ENCODE measurements around the gene TADA3. TPM values are rescaled to one million over a fixed set of nuclear protein-coding genes. Genes with fewer than 3 reads are reported as not detected.

The TADA3 gene
- total RNA-seq, 2 experiments from 2014 or later = 62.4 to 67.6 TPM

GRCh38 chr3:9749296-9749644, 43.0 kb downstream of the TADA3 start:
- no peak for DNase-seq
- intact Hi-C loops (cut with micrococcal nuclease) = loop anchor here (1.0 kb wide), 4 partner anchors 22 to 352 kb away; partner anchors contain the start of genes MTMR14, SETD5 and TADA3
- no peaks in the 10 kb centered on the region for H3K9me3 Mint-ChIP-seq
- peaks cover 44% of the 10 kb centered on the region for H3K4me1 Mint-ChIP-seq (ENCODE audit: low read depth)
- no peaks in the 10 kb centered on the region for H3K27me3 Mint-ChIP-seq (ENCODE audit: low read depth)
- CTCF ChIA-PET = interaction anchor here (0.9 to 2.4 kb wide), 4 partner anchors 16 to 28 kb away, joined by 3 to 7 read pairs (median 4); partner anchors contain the start of gene BRPF1
- peaks cover 58% of the 10 kb centered on the region for H3K36me3 Mint-ChIP-seq (ENCODE audit: low read depth)
- peak overlapping the region; percentile 97 for H3K4me3 Mint-ChIP-seq
- peak overlapping the region; percentile 94 for H3K27ac Mint-ChIP-seq

GRCh38 chr3:9748031-9748430, 44.2 kb downstream of the TADA3 start:
- no peak for DNase-seq
- no peaks in the 10 kb centered on the region for H3K27me3 Mint-ChIP-seq (ENCODE audit: low read depth)
- no peaks in the 10 kb centered on the region for H3K9me3 Mint-ChIP-seq
- intact Hi-C loops (cut with micrococcal nuclease) = no loop called here
- H3K4me3 Mint-ChIP-seq = no peak overlapping the region
- H3K4me1 Mint-ChIP-seq (ENCODE audit: low read depth) = peaks cover 38% of the 10 kb centered on the region
- H3K27ac Mint-ChIP-seq = no peak overlapping the region
- peaks cover 63% of the 10 kb centered on the region for H3K36me3 Mint-ChIP-seq (ENCODE audit: low read depth)
- CTCF ChIA-PET = interaction anchor here (0.6 kb wide), 1 partner anchor 594 kb away, joined by 4 read pairs; no protein-coding TSS in a partner anchor

- Mint-ChIP-seq H3K4me3 (no peak overlapping the region), H3K9me3 (no peaks in the 10 kb centered on the region), H3K4me1 (ENCODE audit: low read depth) (peaks cover 37% of the 10 kb centered on the region), H3K27me3 (ENCODE audit: low read depth) (no peaks in the 10 kb centered on the region), H3K36me3 (ENCODE audit: low read depth) (peaks cover 56% of the 10 kb centered on the region), H3K27ac (no peak overlapping the region)
- no peak for DNase-seq
- CTCF ChIA-PET = no interaction called here
- intact Hi-C loops (cut with micrococcal nuclease) = no loop called here
Observed at GRCh38 chr3:9747267-9747666, 45.0 kb downstream of the TADA3 start.

GRCh38 chr3:9746330-9746729, 45.9 kb downstream of the TADA3 start:
- Mint-ChIP-seq H3K9me3 (no peaks in the 10 kb centered on the region), H3K27me3 (ENCODE audit: low read depth) (no peaks in the 10 kb centered on the region), H3K36me3 (ENCODE audit: low read depth) (peaks cover 50% of the 10 kb centered on the region), H3K4me1 (ENCODE audit: low read depth) (peaks cover 28% of the 10 kb centered on the region), H3K4me3 (no peak overlapping the region), H3K27ac (peak overlapping the region; percentile 74)
- CTCF ChIA-PET = no interaction called here
- DNase-seq = no peak
- intact Hi-C loops (cut with micrococcal nuclease) = no loop called here

- no peaks in the 10 kb centered on the region for H3K27me3 Mint-ChIP-seq (ENCODE audit: low read depth)
- peak overlapping the region; percentile 74 for H3K27ac Mint-ChIP-seq
- CTCF ChIA-PET = no interaction called here
- no peak for DNase-seq
- no peak overlapping the region for H3K4me3 Mint-ChIP-seq
- no peaks in the 10 kb centered on the region for H3K9me3 Mint-ChIP-seq
- peaks cover 52% of the 10 kb centered on the region for H3K36me3 Mint-ChIP-seq (ENCODE audit: low read depth)
- intact Hi-C loops (cut with micrococcal nuclease) = no loop called here
- H3K4me1 Mint-ChIP-seq (ENCODE audit: low read depth) = peaks cover 20% of the 10 kb centered on the region
Observed at GRCh38 chr3:9745521-9745920, 46.8 kb downstream of the TADA3 start.

- no peak overlapping the region for H3K27ac Mint-ChIP-seq
- peaks cover 53% of the 10 kb centered on the region for H3K36me3 Mint-ChIP-seq (ENCODE audit: low read depth)
- H3K27me3 Mint-ChIP-seq (ENCODE audit: low read depth) = no peaks in the 10 kb centered on the region
- intact Hi-C loops (cut with micrococcal nuclease) = no loop called here
- no peaks in the 10 kb centered on the region for H3K9me3 Mint-ChIP-seq
- CTCF ChIA-PET = no interaction called here
- DNase-seq = no peak
- H3K4me3 Mint-ChIP-seq = no peak overlapping the region
- peaks cover 13% of the 10 kb centered on the region for H3K4me1 Mint-ChIP-seq (ENCODE audit: low read depth)
Observed at GRCh38 chr3:9744162-9744561, 48.1 kb downstream of the TADA3 start.

GRCh38 chr3:9743548-9743947, 48.7 kb downstream of the TADA3 start:
- intact Hi-C loops (cut with micrococcal nuclease) = no loop called here
- no peak overlapping the region for H3K27ac Mint-ChIP-seq
- H3K4me1 Mint-ChIP-seq (ENCODE audit: low read depth) = peaks cover 10% of the 10 kb centered on the region
- H3K36me3 Mint-ChIP-seq (ENCODE audit: low read depth) = peaks cover 51% of the 10 kb centered on the region
- DNase-seq = no peak
- H3K9me3 Mint-ChIP-seq = no peaks in the 10 kb centered on the region
- no peak overlapping the region for H3K4me3 Mint-ChIP-seq
- no peaks in the 10 kb centered on the region for H3K27me3 Mint-ChIP-seq (ENCODE audit: low read depth)
- CTCF ChIA-PET = no interaction called here

GRCh38 chr3:9742560-9742959, 49.7 kb downstream of the TADA3 start:
- Mint-ChIP-seq H3K27me3 (ENCODE audit: low read depth) (no peaks in the 10 kb centered on the region), H3K9me3 (no peaks in the 10 kb centered on the region), H3K36me3 (ENCODE audit: low read depth) (peaks cover 44% of the 10 kb centered on the region), H3K4me1 (ENCODE audit: low read depth) (peaks cover 10% of the 10 kb centered on the region), H3K4me3 (no peak overlapping the region), H3K27ac (no peak overlapping the region)
- CTCF ChIA-PET = interaction anchor here (0.7 to 0.8 kb wide), 2 partner anchors 8 to 493 kb away, joined by 3 read pairs; no protein-coding TSS in a partner anchor
- intact Hi-C loops (cut with micrococcal nuclease) = no loop called here
- DNase-seq = no peak

GRCh38 chr3:9739181-9739580, 53.1 kb downstream of the TADA3 start:
- Mint-ChIP-seq H3K27me3 (ENCODE audit: low read depth) (no peaks in the 10 kb centered on the region), H3K4me3 (no peak overlapping the region), H3K27ac (no peak overlapping the region), H3K4me1 (ENCODE audit: low read depth) (peaks cover 24% of the 10 kb centered on the region), H3K9me3 (no peaks in the 10 kb centered on the region), H3K36me3 (ENCODE audit: low read depth) (peaks cover 39% of the 10 kb centered on the region)
- no peak for DNase-seq
- CTCF ChIA-PET = interaction anchor here (1.0 kb wide), 1 partner anchor 234 kb away, joined by 4 read pairs; no protein-coding TSS in a partner anchor
- intact Hi-C loops (cut with micrococcal nuclease) = no loop called here

- DNase-seq = peak; percentile 30
- H3K36me3 Mint-ChIP-seq (ENCODE audit: low read depth) = peaks cover 31% of the 10 kb centered on the region
Observed at GRCh38 chr3:9736831-9737230, 55.4 kb downstream of the TADA3 start.

GRCh38 chr3:9732740-9733115, 59.5 kb downstream of the TADA3 start:
- H3K4me3 Mint-ChIP-seq = peak overlapping the region; percentile 84
- H3K9me3 Mint-ChIP-seq = no peaks in the 10 kb centered on the region
- no peak for DNase-seq
- peak overlapping the region; percentile 85 for H3K27ac Mint-ChIP-seq
- H3K27me3 Mint-ChIP-seq (ENCODE audit: low read depth) = no peaks in the 10 kb centered on the region
- H3K4me1 Mint-ChIP-seq (ENCODE audit: low read depth) = peaks cover 55% of the 10 kb centered on the region
- CTCF ChIA-PET = interaction anchor here (0.6 to 1.7 kb wide), 6 partner anchors 9 to 255 kb away, joined by 3 to 6 read pairs (median 4); partner anchors contain the start of genes CAMK1 and OGG1
- peaks cover 16% of the 10 kb centered on the region for H3K36me3 Mint-ChIP-seq (ENCODE audit: low read depth)
- intact Hi-C loops (cut with micrococcal nuclease) = loop anchor here (5.0 kb wide), 3 partner anchors 200 to 590 kb away; partner anchors contain the start of genes CRELD1, EMC3 and SEC13

More at GRCh38 chr3:9736831-9737230, 55.4 kb downstream of the TADA3 start:
- CTCF ChIA-PET = interaction anchor here (0.5 to 3.4 kb wide), 5 partner anchors 9 to 233 kb away, joined by 3 to 21 read pairs (median 4); no protein-coding TSS in a partner anchor
- no peaks in the 10 kb centered on the region for H3K27me3 Mint-ChIP-seq (ENCODE audit: low read depth)
- no peaks in the 10 kb centered on the region for H3K9me3 Mint-ChIP-seq
- H3K4me1 Mint-ChIP-seq (ENCODE audit: low read depth) = peaks cover 43% of the 10 kb centered on the region
- intact Hi-C loops (cut with micrococcal nuclease) = no loop called here
- H3K4me3 Mint-ChIP-seq = no peak overlapping the region
- H3K27ac Mint-ChIP-seq = peak overlapping the region; percentile 55

- CTCF ChIA-PET = interaction anchor here (0.6 to 1.7 kb wide), 5 partner anchors 8 to 256 kb away, joined by 3 to 6 read pairs (median 4); partner anchors contain the start of genes CAMK1 and OGG1
- peak overlapping the region; percentile 85 for H3K27ac Mint-ChIP-seq
- peak overlapping the region; percentile 84 for H3K4me3 Mint-ChIP-seq
- intact Hi-C loops (cut with micrococcal nuclease) = loop anchor here (5.0 kb wide), 3 partner anchors 200 to 590 kb away; partner anchors contain the start of genes CRELD1, EMC3 and SEC13
- H3K9me3 Mint-ChIP-seq = no peaks in the 10 kb centered on the region
- DNase-seq = peak; percentile 69
- H3K4me1 Mint-ChIP-seq (ENCODE audit: low read depth) = peaks cover 59% of the 10 kb centered on the region
- no peaks in the 10 kb centered on the region for H3K27me3 Mint-ChIP-seq (ENCODE audit: low read depth)
- H3K36me3 Mint-ChIP-seq (ENCODE audit: low read depth) = peaks cover 16% of the 10 kb centered on the region
Observed at GRCh38 chr3:9732080-9732739, 60.1 kb downstream of the TADA3 start.

Measured in activated naive CD4-positive, alpha-beta T cell treated with anti-CD3 and anti-CD28 coated beads for 36 hours (primary cell).